Measurements from ENCODE around the gene TSR1. TPM values are rescaled to one million over a fixed set of nuclear protein-coding genes. Genes with fewer than 3 reads are reported as not detected.

TSR1 gene
- total and polyA plus RNA-seq, 2 donors (not counting 1 experiment from before 2014, with no cell fraction given), result 10.2 to 31.5 TPM

DNA sequence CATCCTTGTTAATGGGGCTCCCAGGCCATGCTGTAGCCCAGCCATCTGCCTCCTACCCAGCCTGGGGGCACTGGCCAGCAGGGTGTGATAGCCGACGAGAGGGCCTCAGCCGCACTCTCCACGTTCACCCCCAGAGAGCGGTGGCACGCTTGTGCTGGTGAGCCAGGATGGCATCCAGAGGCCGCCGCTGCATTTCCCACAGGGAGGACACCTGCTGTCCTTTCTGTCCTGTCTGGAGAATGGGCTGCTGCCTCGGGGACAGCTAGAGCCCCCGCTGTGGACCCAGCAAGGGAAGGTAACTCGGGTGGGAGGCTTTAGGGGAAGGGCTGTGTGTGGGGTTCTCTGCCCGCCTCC, 28.5 kb upstream of the TSR1 start:
- Histone ChIP-seq H3K4me2 (replicated peaks; ENCODE audit: low read depth, low read length, poor library complexity, severe bottlenecking) (no peak overlapping the region), H3K9ac (ENCODE audit: low read length) (no peak overlapping the region), H3K27me3 (replicated peaks in 1 of 4; ENCODE audit: control extremely low read depth in 1 of 4, control insufficient read depth in 3 of 4, insufficient read depth in 4 of 4, low read length in 3 of 4) (no peaks in the 10 kb centered on the region), H2AFZ (ENCODE audit: insufficient read depth, low read depth, low read length, poor library complexity, severe bottlenecking) (no peak overlapping the region), H3K4me3 (ENCODE audit: control extremely low read depth in 1 of 5, extremely low read depth in 1 of 5, insufficient read depth in 1 of 5, low read depth in 2 of 5, low read length in 4 of 5) (no peak overlapping the region), H3K79me2 (ENCODE audit: control insufficient read depth, insufficient read depth, low read length) (no peaks in the 10 kb centered on the region), H3K4me1 (ENCODE audit: control insufficient read depth in 2 of 2, insufficient read depth in 2 of 2, low read length in 2 of 2) (no peaks in the 10 kb centered on the region), H3K9me3 (ENCODE audit: control extremely low read depth in 1 of 3, control insufficient read depth in 2 of 3, insufficient read depth in 1 of 3, low read length in 2 of 3) (no peaks in the 10 kb centered on the region), H3K27ac (ENCODE audit: low read length in 2 of 2) (no peak overlapping the region), H3K36me3 (replicated peaks in 1 of 2; ENCODE audit: control extremely low read depth in 1 of 2, control insufficient read depth in 1 of 2, extremely low read depth in 1 of 2, insufficient read depth in 2 of 2, low read length in 1 of 2) (peaks cover 0 to 17% of the 10 kb centered on the region in 2 experiments), H4K20me1 (ENCODE audit: control insufficient read depth, insufficient read depth, low read length, poor library complexity, severe bottlenecking) (no peaks in the 10 kb centered on the region)
- Mint-ChIP-seq H3K9me3 (ENCODE audit: insufficient read depth) (no peaks in the 10 kb centered on the region), H3K27me3 (no peaks in the 10 kb centered on the region), H3K4me1 (no peaks in the 10 kb centered on the region), H3K4me3 (no peak overlapping the region), H3K27ac (no peak overlapping the region)
- TF ChIP-seq, protein P1, sequence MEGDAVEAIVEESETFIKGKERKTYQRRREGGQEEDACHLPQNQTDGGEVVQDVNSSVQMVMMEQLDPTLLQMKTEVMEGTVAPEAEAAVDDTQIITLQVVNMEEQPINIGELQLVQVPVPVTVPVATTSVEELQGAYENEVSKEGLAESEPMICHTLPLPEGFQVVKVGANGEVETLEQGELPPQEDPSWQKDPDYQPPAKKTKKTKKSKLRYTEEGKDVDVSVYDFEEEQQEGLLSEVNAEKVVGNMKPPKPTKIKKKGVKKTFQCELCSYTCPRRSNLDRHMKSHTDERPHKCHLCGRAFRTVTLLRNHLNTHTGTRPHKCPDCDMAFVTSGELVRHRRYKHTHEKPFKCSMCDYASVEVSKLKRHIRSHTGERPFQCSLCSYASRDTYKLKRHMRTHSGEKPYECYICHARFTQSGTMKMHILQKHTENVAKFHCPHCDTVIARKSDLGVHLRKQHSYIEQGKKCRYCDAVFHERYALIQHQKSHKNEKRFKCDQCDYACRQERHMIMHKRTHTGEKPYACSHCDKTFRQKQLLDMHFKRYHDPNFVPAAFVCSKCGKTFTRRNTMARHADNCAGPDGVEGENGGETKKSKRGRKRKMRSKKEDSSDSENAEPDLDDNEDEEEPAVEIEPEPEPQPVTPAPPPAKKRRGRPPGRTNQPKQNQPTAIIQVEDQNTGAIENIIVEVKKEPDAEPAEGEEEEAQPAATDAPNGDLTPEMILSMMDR (IDR thresholded peaks at IDR 0.05), result no peak
- no peak for TF ChIP-seq EZH2 (IDR thresholded peaks at IDR 0.05; ENCODE audit: borderline replicate concordance, insufficient read depth, low read depth, low read length, poor library complexity, severe bottlenecking)
- intact Hi-C loops (cut with micrococcal nuclease), result no loop called here
- POLR2A ChIA-PET, result no interaction called here
- no peak for ATAC-seq (ENCODE audit: low read depth)
- WGBS (ENCODE audit: insufficient coverage), result 97% methylated on average over 8 of the region's 12 CpGs
- DNase-seq, result no peak
- CTCF ChIA-PET, result interaction anchor here (1.1 kb wide), 1 partner anchor 18 kb away, joined by 4 read pairs; no protein-coding TSS in a partner anchor

DNA sequence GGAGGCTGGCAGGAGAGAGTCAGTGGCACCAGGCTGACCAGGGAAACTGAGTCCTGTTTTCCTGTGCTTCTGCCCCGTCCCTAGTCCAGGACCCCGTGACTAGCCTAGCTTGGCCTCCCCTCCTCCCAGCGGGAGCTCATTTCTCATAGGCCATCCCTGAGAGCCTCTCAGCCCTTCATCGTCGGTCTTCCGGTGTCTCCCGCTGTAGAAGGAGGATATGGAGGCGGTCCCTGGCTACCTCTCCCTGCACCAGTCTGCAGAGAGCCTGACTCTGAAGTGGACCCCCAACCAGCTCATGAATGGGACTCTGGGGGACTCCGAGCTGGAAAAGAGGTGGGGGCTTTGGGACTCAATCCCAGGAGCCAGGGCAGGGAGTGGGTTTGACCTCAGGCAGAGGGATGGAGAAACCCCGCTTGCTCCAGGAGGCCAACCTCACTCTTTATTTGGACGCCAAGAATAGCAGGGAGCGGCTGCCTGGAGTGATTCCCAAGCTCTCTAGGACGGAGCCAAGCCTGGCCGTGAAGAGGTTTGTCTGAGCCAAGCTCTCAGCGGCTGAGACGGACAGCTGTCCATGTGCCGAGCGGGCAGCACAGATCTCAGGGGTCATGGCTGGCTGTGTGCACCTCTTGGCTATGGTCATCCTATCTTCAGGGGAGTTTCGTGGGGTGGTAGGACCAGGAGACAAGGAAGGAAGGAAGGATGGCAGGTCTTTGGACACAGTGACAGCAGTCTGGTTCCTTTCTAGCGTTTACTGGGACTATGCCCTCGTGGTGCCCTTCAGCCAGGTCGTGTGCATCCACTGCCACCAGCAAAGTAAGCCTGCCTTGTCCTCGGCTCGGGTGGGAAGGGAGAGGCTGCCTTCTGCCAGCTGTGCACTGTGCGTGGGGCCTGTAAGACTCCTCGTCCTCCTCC, 27.9 kb upstream of the TSR1 start:
- H3K27ac Mint-ChIP-seq, result no peak overlapping the region
- 94% methylated on average over 26 of the region's 26 CpGs for WGBS (ENCODE audit: insufficient coverage)
- no peaks in the 10 kb centered on the region for H3K4me1 Mint-ChIP-seq
- Histone ChIP-seq H2AFZ (ENCODE audit: insufficient read depth, low read depth, low read length, poor library complexity, severe bottlenecking) (no peak overlapping the region), H4K20me1 (ENCODE audit: control insufficient read depth, insufficient read depth, low read length, poor library complexity, severe bottlenecking) (no peaks in the 10 kb centered on the region), H3K27ac (ENCODE audit: low read length in 2 of 2) (no peak overlapping the region), H3K9me3 (ENCODE audit: control extremely low read depth in 1 of 3, control insufficient read depth in 2 of 3, insufficient read depth in 1 of 3, low read length in 2 of 3) (no peaks in the 10 kb centered on the region), H3K79me2 (ENCODE audit: control insufficient read depth, insufficient read depth, low read length) (no peaks in the 10 kb centered on the region), H3K36me3 (replicated peaks in 1 of 2; ENCODE audit: control extremely low read depth in 1 of 2, control insufficient read depth in 1 of 2, extremely low read depth in 1 of 2, insufficient read depth in 2 of 2, low read length in 1 of 2) (peaks cover 0 to 17% of the 10 kb centered on the region in 2 experiments), H3K9ac (ENCODE audit: low read length) (no peak overlapping the region), H3K4me1 (ENCODE audit: control insufficient read depth in 2 of 2, insufficient read depth in 2 of 2, low read length in 2 of 2) (no peaks in the 10 kb centered on the region), H3K4me3 (ENCODE audit: control extremely low read depth in 1 of 5, extremely low read depth in 1 of 5, insufficient read depth in 1 of 5, low read depth in 2 of 5, low read length in 4 of 5) (no peak overlapping the region), H3K27me3 (replicated peaks in 1 of 4; ENCODE audit: control extremely low read depth in 1 of 4, control insufficient read depth in 3 of 4, insufficient read depth in 4 of 4, low read length in 3 of 4) (no peaks in the 10 kb centered on the region), H3K4me2 (replicated peaks; ENCODE audit: low read depth, low read length, poor library complexity, severe bottlenecking) (no peak overlapping the region)
- DNase-seq (no peak), ATAC-seq (ENCODE audit: low read depth) (no peak)
- H3K27me3 Mint-ChIP-seq, result no peaks in the 10 kb centered on the region
- TF ChIP-seq EZH2 (IDR thresholded peaks at IDR 0.05; ENCODE audit: borderline replicate concordance, insufficient read depth, low read depth, low read length, poor library complexity, severe bottlenecking), result no peak
- TF ChIP-seq, protein P1 (IDR thresholded peaks at IDR 0.05), result no peak
- H3K9me3 Mint-ChIP-seq (ENCODE audit: insufficient read depth), result no peaks in the 10 kb centered on the region
- intact Hi-C loops (cut with micrococcal nuclease), result no loop called here
- ChIA-PET POLR2A (no interaction called here), CTCF (interaction anchor here (1.3 kb wide), 1 partner anchor 51 kb away, joined by 3 read pairs; no protein-coding TSS in a partner anchor)
- no peak overlapping the region for H3K4me3 Mint-ChIP-seq

Measured in B cell (primary cell).